C4-2B (cell line): Measurements from ENCODE around the gene MYOCD.

Experiments
- H3K27ac ChIP-seq: fragments of 450-650 bp; 2 replicates; pipeline ENCODE4 v1.5.1; 2017
- ZFX ChIP-seq: fragments of 450-650 bp; IDR thresholded peaks from 2 replicates; pipeline ENCODE4 v1.6.1; 2017
- TF ChIP-seq, protein P1 (sequence below): fragments of 450-650 bp; conservative IDR thresholded peaks from 2 replicates; pipeline ENCODE4 v1.5.1; 2017; ENCODE audit warnings: mild to moderate bottlenecking

MYOCD gene

DNA sequence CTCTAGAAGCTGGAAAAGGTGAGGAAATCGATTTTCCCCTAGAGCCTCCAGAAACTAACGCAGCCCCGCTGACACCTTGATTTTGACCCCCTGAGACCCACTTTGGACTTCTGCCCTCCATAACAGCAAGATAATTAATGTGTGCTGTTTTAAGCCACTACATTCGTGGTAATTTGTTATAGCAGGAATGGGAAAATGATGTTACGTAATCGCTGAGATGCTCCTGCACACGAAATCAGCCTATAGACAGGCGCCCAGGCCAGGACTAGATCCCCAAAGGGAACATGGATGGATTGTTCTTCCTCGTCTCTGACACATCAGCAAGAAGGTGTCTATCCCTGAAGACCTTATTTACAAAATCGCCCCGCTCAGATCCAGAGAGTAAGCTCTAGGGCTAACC is 1.4 kb upstream of the MYOCD start:
- no peak overlapping the region for H3K27ac ChIP-seq

DNA sequence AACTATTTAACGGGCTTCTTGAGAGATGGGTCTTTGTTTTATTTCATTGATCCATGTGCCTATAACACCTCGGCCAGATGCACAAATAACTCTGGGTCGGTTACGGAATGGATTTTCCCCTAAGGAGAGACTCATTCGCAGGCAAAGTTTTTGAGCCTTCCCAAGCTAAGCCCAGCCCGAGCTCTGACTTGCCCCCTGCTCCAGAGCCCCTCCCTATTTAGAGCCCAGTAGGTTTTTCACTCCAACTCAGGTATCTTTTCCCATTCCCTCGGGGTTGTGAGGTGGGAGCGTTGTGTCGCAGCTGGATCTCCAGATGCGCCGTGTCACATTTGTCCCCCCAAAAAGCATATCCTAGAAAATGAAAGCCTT is 812 bp upstream of the MYOCD start:
- TF ChIP-seq, protein P1, sequence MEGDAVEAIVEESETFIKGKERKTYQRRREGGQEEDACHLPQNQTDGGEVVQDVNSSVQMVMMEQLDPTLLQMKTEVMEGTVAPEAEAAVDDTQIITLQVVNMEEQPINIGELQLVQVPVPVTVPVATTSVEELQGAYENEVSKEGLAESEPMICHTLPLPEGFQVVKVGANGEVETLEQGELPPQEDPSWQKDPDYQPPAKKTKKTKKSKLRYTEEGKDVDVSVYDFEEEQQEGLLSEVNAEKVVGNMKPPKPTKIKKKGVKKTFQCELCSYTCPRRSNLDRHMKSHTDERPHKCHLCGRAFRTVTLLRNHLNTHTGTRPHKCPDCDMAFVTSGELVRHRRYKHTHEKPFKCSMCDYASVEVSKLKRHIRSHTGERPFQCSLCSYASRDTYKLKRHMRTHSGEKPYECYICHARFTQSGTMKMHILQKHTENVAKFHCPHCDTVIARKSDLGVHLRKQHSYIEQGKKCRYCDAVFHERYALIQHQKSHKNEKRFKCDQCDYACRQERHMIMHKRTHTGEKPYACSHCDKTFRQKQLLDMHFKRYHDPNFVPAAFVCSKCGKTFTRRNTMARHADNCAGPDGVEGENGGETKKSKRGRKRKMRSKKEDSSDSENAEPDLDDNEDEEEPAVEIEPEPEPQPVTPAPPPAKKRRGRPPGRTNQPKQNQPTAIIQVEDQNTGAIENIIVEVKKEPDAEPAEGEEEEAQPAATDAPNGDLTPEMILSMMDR = no peak
- no peak for TF ChIP-seq ZFX
- H3K27ac ChIP-seq = no peak overlapping the region

More for the DNA sequence above, 1.4 kb upstream of the MYOCD start:
- TF ChIP-seq ZFX = no peak
- TF ChIP-seq, protein P1 = no peak

DNA sequence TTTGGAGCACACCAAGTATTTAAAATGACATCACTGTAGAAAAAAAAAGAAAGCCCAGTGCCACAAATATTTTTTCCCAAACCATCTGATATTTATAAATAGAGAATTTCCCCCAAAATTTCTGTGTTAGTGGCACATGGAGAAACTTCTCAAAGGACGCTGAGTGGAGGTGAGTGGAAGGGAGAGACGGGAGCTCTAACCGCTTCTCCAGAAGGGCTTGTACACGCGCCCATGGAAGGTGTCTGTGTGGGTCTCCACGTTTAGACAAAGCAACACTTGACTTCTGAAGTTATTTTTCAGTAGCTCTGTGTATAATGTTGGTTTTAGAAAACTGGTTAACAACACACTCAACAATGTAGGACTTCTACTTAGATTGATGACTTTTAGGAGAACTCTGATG is 1.0 kb downstream of the MYOCD start:
- TF ChIP-seq ZFX = no peak
- TF ChIP-seq, protein P1 = no peak
- H3K27ac ChIP-seq = no peak overlapping the region

DNA sequence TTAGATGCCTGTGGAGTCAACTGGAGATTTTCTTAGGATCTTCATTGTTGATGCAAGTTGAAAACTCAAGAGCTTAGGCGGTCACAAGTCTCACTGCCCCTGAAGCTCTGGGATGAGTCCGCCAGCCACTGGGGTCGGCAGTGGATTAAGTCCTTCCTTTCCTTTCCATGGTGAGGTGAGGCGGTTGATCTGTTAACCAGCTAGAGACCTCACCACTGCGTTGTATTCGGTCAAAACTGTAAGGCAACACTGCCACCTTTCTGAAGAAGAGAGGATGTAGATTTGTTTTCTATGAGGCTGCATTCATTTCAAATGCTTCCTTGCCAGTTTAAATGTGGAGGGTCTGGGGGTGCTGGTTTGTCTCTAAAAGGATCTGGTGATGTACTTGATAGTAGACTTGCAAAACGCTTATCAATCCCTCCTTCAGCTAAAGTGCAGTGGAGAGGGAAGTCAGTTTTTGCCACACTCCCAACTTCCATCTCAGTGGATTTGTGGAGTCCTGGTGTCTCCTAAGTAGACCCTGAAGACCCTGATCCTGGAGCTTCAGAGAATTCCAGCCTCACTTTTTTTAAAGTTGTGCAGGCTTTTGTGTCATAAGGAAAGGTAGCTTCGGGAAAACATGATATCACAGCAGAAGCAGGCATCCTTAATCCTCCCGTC is 1.7 kb downstream of the MYOCD start:
- H3K27ac ChIP-seq = no peak overlapping the region
- TF ChIP-seq, protein P1 = peak; percentile 74
- no peak for TF ChIP-seq ZFX

DNA sequence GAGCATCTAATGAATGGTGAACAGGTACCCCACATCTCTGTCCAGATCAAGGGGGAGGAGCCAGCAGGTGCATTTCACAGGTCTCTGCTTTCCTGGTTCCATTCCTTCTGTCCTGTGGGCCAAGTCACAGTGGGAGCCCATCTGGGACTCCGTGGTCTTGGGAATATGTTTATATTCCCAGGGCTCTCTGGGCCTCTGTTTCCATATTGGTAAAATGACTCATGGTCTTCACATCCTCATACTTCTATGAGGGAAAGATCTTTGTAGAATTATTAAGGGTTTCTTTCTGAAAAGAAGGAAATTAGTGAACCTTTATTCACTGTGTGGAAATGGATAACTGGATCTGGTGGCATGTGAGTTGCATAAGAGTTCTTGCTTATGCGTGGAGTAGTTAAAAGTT is 6.2 kb downstream of the MYOCD start:
- TF ChIP-seq, protein P1 = no peak
- TF ChIP-seq ZFX = no peak
- H3K27ac ChIP-seq = no peak overlapping the region

DNA sequence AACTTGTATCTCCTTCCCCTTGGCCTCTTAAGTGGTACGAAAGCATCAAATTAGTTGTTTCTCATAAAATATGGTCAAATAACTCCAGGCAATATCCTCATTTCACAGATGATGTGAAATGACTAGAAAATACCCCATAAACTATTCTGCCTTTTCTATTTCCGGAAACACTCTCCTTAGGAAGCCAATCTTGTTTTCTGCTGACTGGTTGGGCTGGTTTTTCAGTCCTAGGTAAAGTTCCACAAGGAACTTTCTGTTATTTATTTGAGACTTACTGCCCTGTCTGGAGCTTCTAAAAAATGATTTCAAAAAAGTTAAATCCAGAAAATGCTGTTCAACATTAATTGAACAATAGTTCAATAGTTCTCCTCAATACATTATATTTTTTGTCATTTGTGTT is 7.3 kb downstream of the MYOCD start:
- TF ChIP-seq ZFX = no peak
- TF ChIP-seq, protein P1 = no peak
- H3K27ac ChIP-seq = no peak overlapping the region

DNA sequence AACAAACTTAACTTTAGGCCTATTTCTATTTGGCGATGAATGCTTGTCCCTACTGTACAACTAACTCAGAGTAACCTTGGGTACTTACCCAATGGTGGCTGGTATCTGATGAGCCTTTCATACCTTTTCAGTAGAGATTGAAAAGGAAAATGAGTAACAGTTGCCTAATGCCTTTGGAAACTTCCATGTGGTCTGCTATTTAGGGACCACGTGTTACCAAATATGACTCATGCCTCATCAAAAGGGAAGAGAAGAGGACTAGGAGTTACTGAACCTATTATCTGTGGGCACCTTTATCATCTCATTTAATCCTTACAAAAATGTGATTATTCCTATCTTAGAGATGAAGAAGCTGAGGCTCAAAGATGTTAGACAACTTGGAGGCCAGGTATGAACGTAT is 8.1 kb downstream of the MYOCD start:
- TF ChIP-seq ZFX = no peak
- TF ChIP-seq, protein P1 = no peak
- no peak overlapping the region for H3K27ac ChIP-seq
